HG02981 (cell line): ENCODE results near the gene ERP27.

Experiments
- ATAC-seq: cut with Tn5 transposase; IDR thresholded peaks from one replicate; pipeline ENCODE4 v1.9.1; 2021; ENCODE audit warnings: mild to moderate bottlenecking, moderate library complexity; ENCODE audit not compliant: unreplicated experiment

Gene ERP27

DNA sequence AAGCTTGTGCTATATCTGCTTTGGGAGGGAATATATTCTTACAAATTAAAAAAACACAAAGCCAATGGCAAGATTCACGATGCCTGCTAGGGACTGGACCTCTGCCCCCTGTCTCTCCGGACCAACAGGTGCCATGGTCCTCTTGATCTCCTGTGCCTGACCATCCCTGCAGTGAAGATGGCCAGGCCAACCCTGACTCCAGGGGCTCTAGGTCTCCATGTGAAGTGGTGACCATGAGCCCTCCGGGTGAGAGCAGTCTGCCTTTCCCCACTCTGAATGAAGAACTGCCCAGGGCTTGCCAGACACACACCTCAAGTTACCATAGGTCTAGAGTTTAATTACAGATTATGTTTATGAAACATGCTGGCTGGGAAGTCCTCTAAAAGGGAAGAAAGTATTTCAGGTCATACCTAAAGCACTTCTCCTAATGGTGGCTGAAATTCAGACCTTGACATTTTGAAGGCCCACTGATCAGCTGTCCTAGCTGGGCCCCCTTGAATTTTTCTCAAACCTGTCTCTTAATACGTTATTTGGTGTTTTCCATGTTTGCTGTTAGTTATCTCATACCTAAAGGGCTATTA is 21.7 kb upstream of the ERP27 start:
- ATAC-seq: no peak

DNA sequence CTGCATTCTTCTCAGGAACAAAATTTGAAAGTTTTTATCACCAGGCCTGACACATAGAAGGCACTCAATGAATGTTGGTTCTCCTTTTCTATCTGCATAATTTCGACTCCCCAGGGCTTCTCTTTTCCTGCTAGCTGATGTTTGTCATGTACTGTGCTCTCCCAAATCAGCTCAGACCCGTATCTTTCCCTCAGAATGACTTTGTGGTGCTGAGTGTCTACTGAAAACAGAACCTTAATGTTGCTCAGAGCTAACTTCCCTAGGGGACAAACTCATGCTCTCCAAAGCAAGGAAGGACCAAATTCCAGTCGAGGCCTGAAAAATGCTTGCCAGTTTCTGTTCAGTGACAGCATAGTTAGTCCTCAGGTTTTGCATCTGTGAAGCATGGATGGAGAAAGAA is 21.1 kb upstream of the ERP27 start:
- ATAC-seq: no peak

DNA sequence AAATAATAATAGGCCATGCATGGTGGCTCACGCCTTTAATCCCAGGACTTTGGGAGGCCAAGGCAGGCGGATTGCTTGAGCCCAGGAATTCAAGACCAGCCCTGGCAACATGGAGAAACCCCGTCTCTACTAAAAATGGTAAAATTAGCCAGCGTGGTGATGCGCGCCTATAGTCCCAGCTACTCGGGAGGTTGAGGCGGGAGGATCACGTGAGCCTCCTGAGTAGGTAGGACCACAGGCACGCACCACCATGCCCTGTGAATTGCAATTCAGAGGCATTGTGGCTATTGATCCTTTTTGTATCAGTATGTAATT is 20.7 kb upstream of the ERP27 start:
- ATAC-seq: no peak

DNA sequence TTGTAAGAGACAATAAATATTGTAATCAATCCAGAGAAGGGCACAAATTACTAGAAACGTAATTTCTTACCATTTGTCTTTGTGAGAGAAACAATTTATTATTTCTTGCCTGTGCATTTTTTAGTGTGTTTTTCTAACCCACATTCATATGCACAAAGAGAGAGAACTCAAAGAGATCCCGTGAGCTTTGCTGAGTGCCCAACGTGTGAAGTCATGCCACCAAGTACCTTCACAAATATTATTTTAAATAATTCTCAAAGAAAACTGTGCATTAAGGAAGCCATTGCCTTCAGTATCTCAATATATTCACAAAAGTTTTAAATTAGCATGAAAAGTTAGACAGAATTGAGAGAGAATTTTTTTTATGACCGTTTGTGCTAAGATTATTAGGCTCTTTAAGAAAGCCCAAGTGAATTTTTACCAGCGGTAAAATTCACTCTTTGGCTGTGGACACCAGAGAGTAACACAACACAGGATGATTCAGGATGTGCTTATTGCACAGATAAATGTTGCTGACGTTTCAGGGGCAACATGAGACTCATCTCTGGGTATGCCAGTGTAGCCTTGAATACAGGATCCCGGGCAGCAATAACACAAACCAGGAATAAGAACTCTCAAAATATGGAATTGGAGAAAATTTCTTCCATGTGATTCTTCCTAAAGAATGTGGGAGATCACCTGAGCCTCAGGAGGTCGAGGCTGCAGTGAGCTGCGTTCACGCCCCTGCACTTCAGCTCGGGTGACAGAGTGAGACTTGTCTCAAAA is 20.2 kb upstream of the ERP27 start:
- ATAC-seq: no peak

DNA sequence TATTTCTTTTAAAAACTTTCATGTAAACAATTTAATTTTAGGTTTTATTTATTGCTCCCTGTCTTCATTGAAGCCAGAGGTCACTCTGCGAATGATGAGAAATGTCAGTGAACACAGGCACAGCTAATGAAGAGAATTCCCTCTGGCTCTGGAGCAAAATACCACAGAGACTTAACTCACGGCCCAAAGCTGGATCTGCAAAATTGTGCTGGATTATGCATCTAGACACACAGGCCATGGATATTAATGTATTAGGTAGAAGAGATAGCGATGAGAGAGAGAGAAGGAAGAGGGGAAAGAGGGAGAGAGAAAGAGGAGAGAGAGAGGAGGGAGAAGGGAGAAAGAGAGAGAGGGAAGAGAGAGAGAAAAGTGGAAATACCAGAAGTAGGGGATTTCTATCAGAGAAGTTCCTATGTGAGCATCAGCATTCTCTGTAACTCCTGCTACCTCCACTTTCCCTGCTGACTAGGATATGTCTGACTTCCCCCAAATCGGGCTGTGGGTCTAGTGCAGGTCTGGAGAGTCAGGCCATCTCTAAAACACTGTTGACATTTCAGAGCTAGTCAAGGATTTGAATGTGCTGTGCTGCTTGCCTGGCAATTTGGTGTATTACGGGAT is 19.3 kb upstream of the ERP27 start:
- ATAC-seq: no peak

DNA sequence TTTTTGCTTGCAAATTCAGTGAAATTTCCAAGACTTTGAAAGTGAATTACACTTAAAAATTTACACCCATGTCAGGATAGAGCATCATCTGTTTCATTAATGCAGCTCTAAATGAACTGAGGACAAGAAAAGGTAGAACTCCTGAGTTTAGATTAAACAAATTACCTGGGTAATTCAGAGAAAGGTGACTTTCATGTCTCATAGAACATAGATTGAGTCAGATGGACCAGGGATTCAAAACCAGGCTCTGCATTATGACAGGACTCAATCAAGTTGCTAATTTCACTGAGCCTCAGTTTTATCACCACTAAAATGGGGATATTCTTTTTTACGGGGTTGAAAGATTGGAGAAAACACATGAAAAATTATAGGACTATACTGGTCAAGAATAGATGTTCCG is 18.6 kb upstream of the ERP27 start:
- ATAC-seq: no peak

DNA sequence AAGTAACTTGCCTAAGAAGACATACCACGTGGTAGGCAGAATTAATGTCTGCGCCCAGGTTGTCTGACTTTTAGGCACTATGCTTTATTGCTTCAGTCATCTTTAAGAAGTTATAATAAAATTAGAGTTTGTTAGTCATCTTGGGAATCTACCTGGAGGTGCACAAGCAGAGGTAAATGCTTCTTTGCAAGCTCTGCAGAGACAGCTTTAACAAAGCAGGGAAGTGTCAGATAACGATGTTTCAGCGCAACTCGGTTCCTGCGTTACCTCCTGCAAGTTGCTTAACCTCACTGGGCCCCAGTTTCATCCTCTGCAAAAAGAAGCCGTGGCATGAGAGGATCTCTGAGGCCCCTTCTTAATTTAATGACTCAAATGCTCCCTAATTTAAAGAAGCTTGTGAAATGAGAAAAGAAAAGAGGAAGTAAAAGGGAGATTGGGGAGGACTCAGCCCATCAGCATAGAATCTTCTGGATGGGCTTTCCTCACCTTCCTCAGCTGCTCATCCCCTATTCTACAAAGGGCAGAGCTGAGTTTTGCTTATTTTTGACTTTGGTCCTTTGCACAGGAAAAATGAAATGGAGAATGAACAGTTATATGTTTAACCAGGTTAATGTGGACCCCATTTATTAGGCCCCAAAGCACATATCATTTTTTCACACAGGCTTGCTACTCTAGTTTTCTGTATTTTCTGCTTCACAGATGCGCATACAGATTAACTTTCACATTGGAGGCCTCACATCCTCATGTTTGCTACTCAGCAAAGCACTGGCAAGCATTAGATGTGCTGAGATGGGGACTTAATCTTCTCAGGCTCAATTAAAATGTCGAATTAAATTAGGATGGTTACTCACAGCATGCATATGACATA is 17.9 kb upstream of the ERP27 start:
- ATAC-seq: peak; percentile 30

DNA sequence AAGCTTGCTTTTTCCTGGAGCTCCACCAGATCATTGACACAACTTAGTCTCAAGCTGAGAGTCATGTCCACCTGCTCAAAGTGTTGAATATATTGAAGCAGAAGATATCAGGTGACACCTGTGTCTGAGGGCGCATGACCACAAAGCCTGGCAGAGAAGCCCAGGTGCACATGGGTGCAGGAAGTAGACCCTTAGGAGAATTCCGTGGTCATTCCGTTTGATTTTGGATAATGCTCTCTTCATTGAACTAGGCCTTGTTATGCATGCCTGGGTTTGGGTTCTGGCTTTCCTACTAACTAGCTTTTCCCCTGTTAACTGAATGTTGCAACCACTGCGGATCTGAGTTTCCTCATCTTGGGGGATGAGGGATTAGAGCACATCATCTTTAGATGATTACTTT is 15.9 kb upstream of the ERP27 start:
- ATAC-seq: no peak

DNA sequence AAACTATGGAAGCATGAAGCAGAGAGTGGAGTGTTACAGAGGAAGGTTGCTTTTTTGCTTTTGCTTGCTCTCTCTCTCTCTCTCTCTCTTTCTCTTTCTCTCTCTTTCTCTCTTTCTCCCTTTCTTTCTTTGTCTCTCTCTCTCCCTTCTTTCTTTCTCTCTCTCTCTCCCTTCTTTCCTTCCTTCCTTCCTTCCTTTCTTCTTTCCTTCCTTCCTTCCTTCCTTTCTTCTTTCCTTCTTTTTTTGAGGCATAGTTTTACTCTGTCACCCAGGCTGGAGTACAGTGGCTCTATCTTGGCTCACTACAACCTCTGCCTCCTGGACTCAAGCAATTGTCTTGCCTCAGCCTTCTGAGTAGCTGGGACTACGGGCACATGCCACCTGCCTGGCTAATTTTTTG is 15.4 kb upstream of the ERP27 start:
- ATAC-seq: no peak

DNA sequence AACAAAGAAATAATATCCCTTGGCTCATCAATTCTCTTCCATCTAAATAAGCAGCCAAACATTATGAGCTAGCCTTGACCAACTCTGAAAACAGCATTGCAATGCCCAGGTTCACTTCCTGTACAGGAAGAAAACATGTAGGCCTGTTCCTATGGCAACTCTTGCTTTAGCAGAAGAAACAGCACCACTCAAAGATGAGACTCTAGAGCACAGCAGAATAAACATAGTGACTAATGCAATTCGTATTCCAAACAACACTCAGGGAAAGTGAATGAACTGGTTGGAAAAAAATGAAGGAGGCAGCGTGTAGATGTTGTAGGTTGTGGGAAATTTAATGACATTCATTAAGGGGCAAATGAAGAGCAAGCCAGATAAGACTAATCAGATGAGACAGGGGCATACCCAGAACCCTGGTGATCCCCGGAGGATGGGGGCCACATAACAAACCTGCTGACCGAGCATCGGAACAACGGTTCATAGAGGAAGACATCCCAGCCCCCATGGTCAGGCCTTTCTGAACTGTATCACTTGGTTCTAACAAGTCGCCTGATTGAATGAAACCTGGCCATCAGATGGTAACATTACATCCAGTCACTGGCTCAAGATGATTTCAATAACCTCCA is 14.1 kb upstream of the ERP27 start:
- peak; percentile 68 for ATAC-seq

DNA sequence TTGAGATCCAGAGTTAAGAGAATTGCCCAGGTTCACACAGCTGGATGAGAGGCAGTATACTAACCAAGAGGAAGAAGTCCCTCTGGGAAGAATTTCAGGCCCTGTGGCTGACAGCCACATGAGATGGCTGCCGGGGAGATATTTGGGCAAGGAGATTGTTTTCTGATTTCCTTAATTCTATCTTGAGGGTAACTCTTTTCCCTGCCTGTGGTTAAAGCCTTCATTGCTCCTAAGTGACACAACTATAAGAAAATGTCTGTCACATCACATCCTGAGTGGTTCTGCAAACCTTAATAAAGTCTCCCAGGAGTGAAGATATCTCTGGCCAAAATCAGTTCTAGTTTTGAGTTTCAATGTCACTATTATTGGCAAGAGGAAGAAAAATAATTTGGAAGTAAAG is 13.5 kb upstream of the ERP27 start:
- ATAC-seq: no peak

DNA sequence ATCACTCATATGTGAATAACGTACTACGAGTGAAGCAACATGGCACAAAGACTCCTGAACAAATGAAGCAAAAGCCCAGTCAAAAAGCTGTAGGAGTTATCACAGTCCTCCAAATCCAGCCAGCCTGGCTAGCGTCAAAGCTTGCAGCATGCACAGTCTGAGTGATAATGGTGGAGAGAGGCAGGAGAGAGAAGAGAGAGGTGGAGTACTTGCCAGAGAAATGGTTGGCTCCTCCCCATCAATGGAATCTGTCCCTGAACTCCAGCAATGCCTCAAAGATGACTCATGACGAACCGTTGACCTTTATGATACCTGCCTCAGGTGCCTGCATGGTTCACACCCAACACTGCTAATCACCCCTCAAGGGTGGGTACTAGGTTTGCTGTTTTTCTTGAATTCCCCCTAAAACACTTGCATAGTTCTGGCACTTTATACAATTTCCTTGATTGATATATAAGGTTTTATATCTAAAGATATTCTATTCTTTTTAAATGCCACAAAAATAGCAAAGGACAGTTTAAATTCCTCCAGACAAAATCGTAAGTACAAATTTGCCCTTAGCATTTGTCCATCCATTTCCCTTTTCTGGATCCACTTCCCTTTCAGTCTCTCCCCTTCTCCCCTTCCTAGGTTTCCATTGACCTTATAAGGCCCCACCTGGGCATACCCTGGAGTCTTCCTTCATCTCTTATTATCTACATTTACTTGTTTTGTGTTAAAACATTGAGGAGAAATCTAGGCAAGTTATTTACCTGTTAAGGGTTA is 12.8 kb upstream of the ERP27 start:
- ATAC-seq: no peak

DNA sequence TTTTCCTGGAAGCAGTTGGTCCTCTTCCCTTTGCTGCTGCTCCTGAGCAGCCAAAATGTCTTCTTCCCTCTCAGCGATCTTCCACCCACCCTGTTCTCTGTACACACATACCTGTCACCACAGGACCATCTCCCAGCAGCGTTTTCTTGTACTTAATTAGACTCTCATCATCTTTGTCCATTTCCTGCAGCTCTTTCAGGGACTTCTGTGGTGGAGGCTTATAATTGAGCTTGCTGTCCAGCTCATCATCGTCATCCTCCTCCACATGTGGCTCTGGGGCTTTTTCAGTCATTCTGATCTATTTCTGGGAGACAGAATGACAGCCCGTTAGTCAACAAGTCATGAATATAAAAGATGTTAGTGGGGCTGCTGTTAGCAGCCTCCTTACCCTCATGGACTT is 12.1 kb upstream of the ERP27 start:
- ATAC-seq: no peak

DNA sequence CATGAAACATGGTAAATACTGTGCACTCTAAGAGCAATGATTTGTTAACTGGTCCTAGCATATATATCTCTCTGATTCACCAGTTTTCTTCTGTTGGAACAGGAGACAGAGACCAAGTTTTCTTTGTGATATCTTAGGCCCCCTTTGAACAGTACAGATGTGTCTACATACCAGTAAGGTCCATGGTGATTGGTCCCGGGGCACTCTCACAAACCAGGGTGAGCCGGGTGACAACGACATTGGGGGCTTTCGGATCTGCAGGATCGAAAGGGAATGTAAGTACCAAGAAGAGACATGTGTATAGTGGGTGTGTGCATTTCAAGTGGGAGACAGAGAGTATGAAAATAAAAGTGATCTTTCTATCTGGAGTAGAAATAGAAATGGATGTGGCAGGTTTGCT is 11.3 kb upstream of the ERP27 start:
- ATAC-seq: no peak

DNA sequence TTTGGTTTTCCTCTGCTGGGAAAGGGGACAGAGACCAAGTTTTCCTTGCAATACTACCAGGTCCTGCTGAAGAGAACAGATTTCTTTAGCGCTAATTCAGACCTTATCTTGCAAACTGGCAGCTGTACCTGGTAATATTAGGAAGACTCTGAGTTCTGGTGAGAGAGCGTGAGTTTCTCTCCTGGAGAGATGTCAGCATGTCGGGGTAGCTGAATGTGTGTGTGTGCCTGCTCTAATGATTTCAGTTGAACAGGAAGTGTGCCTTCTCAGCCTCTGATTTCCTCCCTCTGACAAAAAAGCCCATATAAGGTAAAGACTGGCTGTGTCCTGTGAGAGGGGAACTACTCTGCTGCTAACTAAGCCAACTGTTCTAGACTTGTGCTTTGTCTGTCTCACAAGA is 10.3 kb upstream of the ERP27 start:
- ATAC-seq: peak; percentile 91

DNA sequence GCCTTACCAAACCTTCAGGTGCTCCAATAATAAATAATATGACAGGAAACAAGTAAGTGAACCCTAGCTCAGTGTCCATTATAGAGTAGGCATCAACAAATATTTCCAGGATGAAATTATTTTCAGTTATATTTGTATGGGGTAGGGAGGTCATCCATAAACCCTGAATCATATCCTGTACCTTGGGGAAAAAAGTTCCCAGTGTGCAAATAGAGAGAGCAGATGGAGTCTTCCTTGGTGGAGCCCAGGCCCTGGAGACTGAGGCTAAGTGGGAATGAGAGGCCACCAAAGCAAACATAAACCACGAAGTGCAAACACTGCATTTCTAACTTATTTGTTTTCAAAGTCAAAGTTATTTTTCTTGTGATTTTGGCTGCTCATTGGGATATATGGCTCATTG is 8.5 kb upstream of the ERP27 start:
- ATAC-seq: no peak

DNA sequence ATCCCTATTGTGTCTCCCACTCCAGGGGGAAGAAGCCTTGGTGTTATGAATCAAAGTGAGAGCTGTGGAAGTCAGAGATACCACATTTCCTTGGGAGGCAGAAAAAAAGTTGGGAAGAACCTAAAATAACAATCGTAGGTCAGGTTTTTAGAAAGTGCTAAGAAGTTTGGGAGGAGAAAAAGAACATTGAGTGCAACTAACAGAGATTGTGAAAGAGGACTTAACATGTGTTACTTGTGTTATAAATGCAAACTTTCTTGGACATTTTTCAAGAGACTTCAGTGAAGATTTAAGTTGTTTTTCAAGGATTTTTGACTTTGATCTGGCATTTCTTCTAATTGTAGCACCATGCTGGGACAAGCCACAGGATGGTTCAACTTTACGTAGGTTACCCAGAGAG is 7.8 kb upstream of the ERP27 start:
- ATAC-seq: no peak

DNA sequence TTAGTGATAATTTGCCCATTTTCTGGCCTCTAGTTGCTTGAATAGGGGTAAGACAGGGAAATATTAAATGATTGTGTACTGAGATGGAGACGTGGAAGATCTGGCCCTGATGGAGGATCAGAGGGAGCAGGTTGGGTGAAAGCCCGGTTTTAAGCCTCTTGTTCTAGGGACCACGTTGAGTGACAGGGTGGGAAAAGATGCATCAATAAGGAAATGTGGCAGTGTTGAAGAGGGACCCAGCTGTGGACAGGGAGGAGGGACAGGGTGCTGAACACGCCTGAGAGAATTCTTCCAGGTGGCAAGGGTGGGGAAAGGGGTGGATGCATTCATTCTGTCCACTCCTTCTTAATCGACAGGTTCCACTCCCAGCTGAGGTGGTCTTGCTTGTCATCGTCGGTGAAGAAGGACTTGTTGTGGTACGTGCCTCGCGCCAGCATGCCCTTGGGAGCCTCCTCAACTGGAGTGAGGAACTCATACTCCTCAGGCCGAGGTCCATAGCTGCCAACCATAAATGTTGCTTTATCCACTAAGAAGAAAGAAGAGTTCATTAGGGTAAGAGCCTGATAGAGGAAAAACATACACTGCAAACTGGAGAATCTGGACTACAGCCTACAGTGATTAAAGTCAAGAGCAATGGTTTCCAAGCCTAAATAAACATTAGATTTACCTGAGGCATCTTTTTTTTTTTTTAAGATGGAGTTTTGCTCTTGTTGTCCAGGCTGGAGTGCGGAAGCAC is 4.0 kb upstream of the ERP27 start:
- no peak for ATAC-seq

DNA sequence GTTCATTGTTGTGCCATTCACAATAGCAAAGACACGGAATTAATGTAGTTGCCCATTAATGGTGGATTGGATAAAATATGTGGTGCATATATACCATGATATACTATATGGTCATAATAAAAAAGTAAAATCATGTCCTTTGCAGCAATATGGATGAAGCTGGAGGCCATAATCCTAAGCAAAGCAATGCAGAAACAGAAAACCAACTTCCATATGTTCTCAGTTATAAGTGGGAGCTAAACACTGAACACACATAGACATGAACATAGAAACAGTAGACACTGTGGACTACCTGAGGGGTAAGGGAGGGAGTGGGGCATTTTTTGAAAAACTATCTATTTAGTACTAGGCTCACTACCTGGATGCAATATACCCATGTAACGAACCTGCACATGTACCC is 3.0 kb upstream of the ERP27 start:
- no peak for ATAC-seq

DNA sequence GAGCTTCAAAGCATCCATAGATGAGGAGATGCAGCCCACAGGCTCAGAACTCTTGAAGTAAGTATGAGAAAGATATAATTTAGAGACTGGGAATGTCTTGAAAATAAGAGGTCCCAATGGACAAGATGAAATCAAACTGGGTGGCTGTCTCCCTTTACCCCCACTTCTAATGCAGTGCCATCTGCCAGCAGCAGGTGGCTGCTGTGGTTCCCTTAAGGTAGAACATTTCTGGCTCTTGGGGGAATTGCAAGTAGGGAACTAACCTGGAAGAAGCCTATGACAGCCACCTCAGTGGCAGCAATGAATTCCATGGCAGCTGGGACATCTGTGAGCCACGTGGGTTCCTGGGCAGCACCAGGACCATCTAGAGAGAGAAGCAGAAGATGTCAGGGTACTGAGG is 648 bp downstream of the ERP27 start:
- ATAC-seq: no peak
